RWPE1 (cell line): ENCODE measurements around the gene SCAPER.

Source experiments
- CTCF ChIA-PET: fragments of 350-600 bp; sonication (Branson Sonifier 250); formaldehyde crosslinking; extraction: SDS; loops from one replicate; lab custom pipeline; 2021; lab: Yijun Ruan, JAX
- POLR2A ChIA-PET: fragments of 400-600 bp; formaldehyde crosslinking; extraction: SDS; loops from one replicate; lab custom pipeline; 2020; ENCODE audit warnings: antibody characterized with exemption; ENCODE audit not compliant: low non-redundant PET; lab: Yijun Ruan, JAX
- DNase-seq: peaks from one replicate; pipeline ENCODE4 v3.0.0; 2012; ENCODE audit warnings: low spot score
- H3K27ac ChIP-seq: fragments of 450-650 bp; 2 replicates; pipeline ENCODE4 v1.5.1; 2017
- CTCF ChIP-seq: fragments of 450-650 bp; conservative IDR thresholded peaks from 2 replicates; pipeline ENCODE4 v1.5.1; 2017; ENCODE audit warnings: low read depth, mild to moderate bottlenecking

SCAPER gene

GRCh38 chr15:76684002-76684401 is 221.1 kb downstream of the SCAPER start:
- H3K27ac ChIP-seq, result no peak overlapping the region
- TF ChIP-seq CTCF, result no peak
- DNase-seq, result no peak
- CTCF ChIA-PET, result interaction anchor here (0.6 to 0.7 kb wide), 2 partner anchors 172 to 184 kb away, joined by 3 to 4 read pairs; no protein-coding TSS in a partner anchor
- POLR2A ChIA-PET, result no interaction called here

GRCh38 chr15:76682833-76683232 is 222.3 kb downstream of the SCAPER start:
- H3K27ac ChIP-seq, result no peak overlapping the region
- ChIA-PET POLR2A (no interaction called here), CTCF (no interaction called here)
- DNase-seq, result no peak
- TF ChIP-seq CTCF, result no peak

GRCh38 chr15:76682259-76682658 is 222.9 kb downstream of the SCAPER start:
- POLR2A ChIA-PET, result no interaction called here
- CTCF ChIA-PET, result no interaction called here
- TF ChIP-seq CTCF, result no peak

GRCh38 chr15:76678766-76679165 is 226.4 kb downstream of the SCAPER start:
- ChIA-PET POLR2A (no interaction called here), CTCF (no interaction called here)
- no peak overlapping the region for H3K27ac ChIP-seq
- no peak for TF ChIP-seq CTCF
- DNase-seq, result no peak

More at GRCh38 chr15:76682259-76682658, 222.9 kb downstream of the SCAPER start:
- no peak overlapping the region for H3K27ac ChIP-seq
- no peak for DNase-seq

- POLR2A ChIA-PET, result no interaction called here
- CTCF ChIA-PET, result no interaction called here
- no peak overlapping the region for H3K27ac ChIP-seq
- no peak for TF ChIP-seq CTCF
- no peak for DNase-seq
Observed at GRCh38 chr15:76674883-76675282, 230.3 kb downstream of the SCAPER start.

- ChIA-PET POLR2A (no interaction called here), CTCF (no interaction called here)
- no peak for DNase-seq
- no peak overlapping the region for H3K27ac ChIP-seq
- no peak for TF ChIP-seq CTCF
Observed at GRCh38 chr15:76669521-76670207, 235.5 kb downstream of the SCAPER start.
